ENCODE measurements around the gene STK24.

DNA sequence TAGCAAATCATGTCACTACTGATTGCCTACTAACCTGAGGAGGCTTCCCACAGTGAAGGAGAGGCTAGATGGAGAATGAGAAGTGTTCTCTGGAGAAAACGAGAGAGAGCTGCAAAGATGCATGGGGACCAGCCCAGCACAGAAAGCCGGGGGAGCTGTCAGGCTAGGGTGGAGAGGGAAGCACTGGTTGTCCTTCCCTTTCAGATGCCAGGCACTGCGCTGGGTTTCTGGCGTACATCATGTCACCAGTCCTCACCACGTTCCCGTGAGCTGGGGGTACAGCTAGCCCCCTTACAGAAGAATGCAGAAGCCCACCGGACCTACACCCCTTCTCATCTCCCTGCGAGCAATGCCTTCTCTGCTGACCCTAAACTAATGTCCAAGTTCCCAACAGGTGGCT is 86.0 kb downstream of the STK24 start:
- TF ChIP-seq, protein P1, sequence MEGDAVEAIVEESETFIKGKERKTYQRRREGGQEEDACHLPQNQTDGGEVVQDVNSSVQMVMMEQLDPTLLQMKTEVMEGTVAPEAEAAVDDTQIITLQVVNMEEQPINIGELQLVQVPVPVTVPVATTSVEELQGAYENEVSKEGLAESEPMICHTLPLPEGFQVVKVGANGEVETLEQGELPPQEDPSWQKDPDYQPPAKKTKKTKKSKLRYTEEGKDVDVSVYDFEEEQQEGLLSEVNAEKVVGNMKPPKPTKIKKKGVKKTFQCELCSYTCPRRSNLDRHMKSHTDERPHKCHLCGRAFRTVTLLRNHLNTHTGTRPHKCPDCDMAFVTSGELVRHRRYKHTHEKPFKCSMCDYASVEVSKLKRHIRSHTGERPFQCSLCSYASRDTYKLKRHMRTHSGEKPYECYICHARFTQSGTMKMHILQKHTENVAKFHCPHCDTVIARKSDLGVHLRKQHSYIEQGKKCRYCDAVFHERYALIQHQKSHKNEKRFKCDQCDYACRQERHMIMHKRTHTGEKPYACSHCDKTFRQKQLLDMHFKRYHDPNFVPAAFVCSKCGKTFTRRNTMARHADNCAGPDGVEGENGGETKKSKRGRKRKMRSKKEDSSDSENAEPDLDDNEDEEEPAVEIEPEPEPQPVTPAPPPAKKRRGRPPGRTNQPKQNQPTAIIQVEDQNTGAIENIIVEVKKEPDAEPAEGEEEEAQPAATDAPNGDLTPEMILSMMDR (IDR thresholded peaks at IDR 0.05), result no peak
- TF ChIP-seq POLR2A (IDR thresholded peaks at IDR 0.05), result no peak
